HL-60 (cell line): ENCODE data around the gene CEP97.
"Not testable (repeated sequence)": the region's sequence is repeated elsewhere in the genome, so short reads cannot be mapped to it uniquely, and the experiment has no call there.

ENCODE experiments used
- DNase-seq, 2 experiments: peaks; one replicate each; pipeline ENCODE4 v3.0.0-alpha.2; 2010 to 2020; ENCODE audit warnings: low read depth in 1 of 2, low spot score in 1 of 2
- H3K27ac ChIP-seq: fragments of 250-450 bp; sonication (Bioruptor Pico); replicated peaks from 2 replicates; pipeline ENCODE4 v1.5.1; 2020; ENCODE audit warnings: mild to moderate bottlenecking, moderate library complexity
- H3K27me3 ChIP-seq: fragments of 250-450 bp; sonication (Bioruptor Pico); 2 replicates; pipeline ENCODE4 v1.5.1; 2021; ENCODE audit warnings: mild to moderate bottlenecking, moderate library complexity; ENCODE audit not compliant: insufficient read depth, poor library complexity, severe bottlenecking
- H3K4me3 ChIP-seq: replicated peaks from 2 replicates; pipeline ENCODE4 v1.5.1; 2011; ENCODE audit warnings: mild to moderate bottlenecking, control low read depth, low read length; ENCODE audit not compliant: insufficient read depth
- GABPA ChIP-seq: IDR thresholded peaks from 2 replicates; pipeline ENCODE4 v1.6.1; 2012; ENCODE audit warnings: low read depth
- POLR2AphosphoS5 ChIP-seq: IDR thresholded peaks from 2 replicates; pipeline ENCODE4 v1.6.1; 2012; ENCODE audit warnings: low read depth
- SPI1 ChIP-seq: IDR thresholded peaks from 2 replicates; pipeline ENCODE4 v1.6.1; 2012; ENCODE audit warnings: low read depth, mild to moderate bottlenecking, borderline replicate concordance
- TF ChIP-seq, protein P1 (sequence below): IDR thresholded peaks from 2 replicates; pipeline ENCODE4 v1.6.1; 2012; ENCODE audit warnings: low read depth; ENCODE audit not compliant: insufficient replicate concordance
- TF ChIP-seq, protein P2 (sequence below): IDR thresholded peaks from one replicate; pipeline ENCODE4 v1.5.1; 2011; ENCODE audit warnings: low read length, control low read depth, inconsistent platforms; ENCODE audit not compliant: insufficient read depth

Gene CEP97

DNA sequence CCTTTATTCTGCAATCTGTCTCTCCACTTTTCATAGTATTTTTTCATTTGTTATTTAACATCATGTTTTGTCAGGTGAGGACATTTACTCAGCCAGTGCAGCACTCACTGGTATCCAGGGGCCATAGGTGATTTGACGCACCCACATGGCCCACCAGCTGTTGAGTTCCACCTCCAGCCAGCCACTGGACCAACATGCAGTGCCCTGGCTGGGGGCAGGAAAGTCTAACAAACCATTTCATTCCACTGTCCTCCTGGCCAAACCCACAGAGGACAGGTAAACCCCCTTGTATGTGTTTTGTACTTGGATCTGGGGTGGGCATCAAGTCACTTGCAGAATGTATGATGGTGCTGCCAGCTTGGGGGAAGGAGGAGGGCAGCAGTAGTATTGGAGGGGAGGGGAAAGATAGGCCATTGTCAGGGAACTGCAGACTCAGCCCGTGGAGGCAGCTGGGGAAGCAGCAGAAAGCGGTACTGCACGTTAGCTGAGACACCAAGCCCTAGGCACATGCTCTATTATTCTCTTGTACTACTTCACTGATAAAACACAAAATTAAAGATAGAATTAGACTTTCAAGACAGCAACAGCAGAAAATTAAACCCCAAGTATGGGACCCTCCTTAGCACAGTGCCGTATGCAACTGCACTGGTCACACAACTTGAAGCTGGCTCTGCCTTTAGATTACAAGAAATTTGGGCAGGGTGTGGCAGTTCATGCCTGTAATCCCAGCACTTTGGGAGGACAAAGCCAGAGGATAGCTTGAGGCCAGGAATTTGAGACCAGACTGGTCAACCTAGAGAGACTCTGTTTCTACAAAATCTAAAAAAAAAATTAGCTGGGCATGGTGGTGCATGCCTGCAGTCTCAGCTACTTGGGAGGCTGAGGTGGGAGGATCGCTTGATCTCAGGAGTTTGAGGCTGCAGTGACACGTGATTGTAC lies 22.4 kb upstream of the CEP97 start:
- Histone ChIP-seq H3K27ac (no peak overlapping the region), H3K4me3 (no peak overlapping the region), H3K27me3 (no peaks in the 10 kb centered on the region)
- no peak for DNase-seq
- TF ChIP-seq, protein P1, sequence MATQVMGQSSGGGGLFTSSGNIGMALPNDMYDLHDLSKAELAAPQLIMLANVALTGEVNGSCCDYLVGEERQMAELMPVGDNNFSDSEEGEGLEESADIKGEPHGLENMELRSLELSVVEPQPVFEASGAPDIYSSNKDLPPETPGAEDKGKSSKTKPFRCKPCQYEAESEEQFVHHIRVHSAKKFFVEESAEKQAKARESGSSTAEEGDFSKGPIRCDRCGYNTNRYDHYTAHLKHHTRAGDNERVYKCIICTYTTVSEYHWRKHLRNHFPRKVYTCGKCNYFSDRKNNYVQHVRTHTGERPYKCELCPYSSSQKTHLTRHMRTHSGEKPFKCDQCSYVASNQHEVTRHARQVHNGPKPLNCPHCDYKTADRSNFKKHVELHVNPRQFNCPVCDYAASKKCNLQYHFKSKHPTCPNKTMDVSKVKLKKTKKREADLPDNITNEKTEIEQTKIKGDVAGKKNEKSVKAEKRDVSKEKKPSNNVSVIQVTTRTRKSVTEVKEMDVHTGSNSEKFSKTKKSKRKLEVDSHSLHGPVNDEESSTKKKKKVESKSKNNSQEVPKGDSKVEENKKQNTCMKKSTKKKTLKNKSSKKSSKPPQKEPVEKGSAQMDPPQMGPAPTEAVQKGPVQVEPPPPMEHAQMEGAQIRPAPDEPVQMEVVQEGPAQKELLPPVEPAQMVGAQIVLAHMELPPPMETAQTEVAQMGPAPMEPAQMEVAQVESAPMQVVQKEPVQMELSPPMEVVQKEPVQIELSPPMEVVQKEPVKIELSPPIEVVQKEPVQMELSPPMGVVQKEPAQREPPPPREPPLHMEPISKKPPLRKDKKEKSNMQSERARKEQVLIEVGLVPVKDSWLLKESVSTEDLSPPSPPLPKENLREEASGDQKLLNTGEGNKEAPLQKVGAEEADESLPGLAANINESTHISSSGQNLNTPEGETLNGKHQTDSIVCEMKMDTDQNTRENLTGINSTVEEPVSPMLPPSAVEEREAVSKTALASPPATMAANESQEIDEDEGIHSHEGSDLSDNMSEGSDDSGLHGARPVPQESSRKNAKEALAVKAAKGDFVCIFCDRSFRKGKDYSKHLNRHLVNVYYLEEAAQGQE, result no peak
- TF ChIP-seq, protein P2, sequence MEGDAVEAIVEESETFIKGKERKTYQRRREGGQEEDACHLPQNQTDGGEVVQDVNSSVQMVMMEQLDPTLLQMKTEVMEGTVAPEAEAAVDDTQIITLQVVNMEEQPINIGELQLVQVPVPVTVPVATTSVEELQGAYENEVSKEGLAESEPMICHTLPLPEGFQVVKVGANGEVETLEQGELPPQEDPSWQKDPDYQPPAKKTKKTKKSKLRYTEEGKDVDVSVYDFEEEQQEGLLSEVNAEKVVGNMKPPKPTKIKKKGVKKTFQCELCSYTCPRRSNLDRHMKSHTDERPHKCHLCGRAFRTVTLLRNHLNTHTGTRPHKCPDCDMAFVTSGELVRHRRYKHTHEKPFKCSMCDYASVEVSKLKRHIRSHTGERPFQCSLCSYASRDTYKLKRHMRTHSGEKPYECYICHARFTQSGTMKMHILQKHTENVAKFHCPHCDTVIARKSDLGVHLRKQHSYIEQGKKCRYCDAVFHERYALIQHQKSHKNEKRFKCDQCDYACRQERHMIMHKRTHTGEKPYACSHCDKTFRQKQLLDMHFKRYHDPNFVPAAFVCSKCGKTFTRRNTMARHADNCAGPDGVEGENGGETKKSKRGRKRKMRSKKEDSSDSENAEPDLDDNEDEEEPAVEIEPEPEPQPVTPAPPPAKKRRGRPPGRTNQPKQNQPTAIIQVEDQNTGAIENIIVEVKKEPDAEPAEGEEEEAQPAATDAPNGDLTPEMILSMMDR, result no peak
- TF ChIP-seq SPI1 (no peak), POLR2AphosphoS5 (no peak), GABPA (no peak)

DNA sequence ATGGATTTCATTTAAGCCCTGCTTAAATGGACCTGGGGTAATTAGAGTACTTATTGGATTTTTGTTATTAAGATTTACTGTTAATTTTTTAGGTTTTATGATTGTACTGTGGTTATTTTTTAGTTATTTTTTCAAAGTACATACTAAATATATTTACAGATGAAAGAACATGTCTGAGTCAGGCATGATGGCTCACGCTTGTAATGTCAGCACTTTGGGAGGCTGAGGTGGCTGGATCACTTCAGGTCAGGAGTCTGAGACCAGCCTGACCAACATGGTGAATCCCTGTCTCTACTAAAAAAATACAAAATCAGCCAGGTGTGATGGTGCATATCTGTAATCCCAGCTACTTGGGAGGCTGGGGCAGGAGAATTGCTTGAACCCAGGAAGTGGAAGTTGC lies 21.7 kb upstream of the CEP97 start:
- TF ChIP-seq, protein P1, result no peak
- no peak for TF ChIP-seq GABPA
- no peak for TF ChIP-seq SPI1
- no peak for TF ChIP-seq POLR2AphosphoS5
- TF ChIP-seq, protein P2, result no peak
- Histone ChIP-seq H3K27ac (no peak overlapping the region), H3K4me3 (no peak overlapping the region), H3K27me3 (no peaks in the 10 kb centered on the region)
- DNase-seq, result no peak

DNA sequence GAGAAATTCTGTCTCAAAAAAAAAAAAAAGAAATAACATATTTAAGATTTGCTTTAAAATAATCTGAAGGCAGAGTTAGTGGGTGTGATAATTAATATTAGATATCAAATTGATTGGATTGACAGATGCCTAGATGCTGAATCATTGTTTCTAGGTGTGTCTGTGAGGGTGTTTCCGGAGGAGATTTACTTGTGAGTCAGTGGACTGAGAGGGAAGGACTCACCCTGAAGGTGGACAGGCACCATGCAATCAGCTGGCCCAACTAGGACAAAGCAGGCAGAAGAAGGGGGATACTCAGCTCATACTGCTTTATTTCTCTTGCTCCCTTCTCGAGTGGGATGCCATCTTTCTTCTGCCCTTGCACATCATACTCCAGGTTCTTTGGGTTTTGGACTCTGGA lies 21.2 kb upstream of the CEP97 start:
- Histone ChIP-seq H3K4me3 (no peak overlapping the region), H3K27ac (no peak overlapping the region), H3K27me3 (no peaks in the 10 kb centered on the region)
- TF ChIP-seq, protein P1, result no peak
- no peak for TF ChIP-seq POLR2AphosphoS5
- no peak for DNase-seq

DNA sequence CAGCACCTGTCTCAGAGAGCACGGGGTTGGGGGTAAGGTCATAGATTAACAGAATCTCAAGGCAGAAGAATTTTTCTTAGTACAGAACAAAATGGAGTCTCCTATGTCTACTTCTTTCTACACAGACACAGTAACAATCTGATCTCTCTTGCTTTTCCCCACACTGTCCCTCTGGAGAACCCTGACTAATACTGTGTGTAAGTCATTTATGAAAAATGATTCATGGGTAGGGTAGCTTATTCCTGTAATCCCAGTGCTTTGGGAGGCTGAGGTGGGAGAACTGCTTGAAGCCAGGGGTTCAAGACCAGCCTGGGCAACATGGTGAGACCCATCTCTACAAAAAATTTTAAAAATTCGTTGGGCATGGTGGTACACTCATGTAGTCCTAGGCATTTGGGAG lies 19.8 kb upstream of the CEP97 start:
- H3K4me3 ChIP-seq, H3K27me3 ChIP-seq, DNase-seq, H3K27ac ChIP-seq: not testable (repeated sequence)
